Kidney (tissue), 14 donors: Measurements from ENCODE around the gene MAML3. TPM values are rescaled to one million over a fixed set of nuclear protein-coding genes. Genes with fewer than 3 reads are reported as not detected.

ENCODE experiments used
- DNase-seq, 5 donors: peaks; one replicate each; pipeline ENCODE4 v3.0.0-alpha.2; 2013 to 2020
- FAIRE-seq: peaks from 2 replicates; lab custom pipeline; 2012; peaks lifted over from hg19 to GRCh38; lab: Jason Lieb, UNC
- H3K27ac ChIP-seq, 2 donors: one replicate each; pipeline ENCODE4 v1.7.0; 2013; ENCODE audit warnings: low read depth in 2 of 2, low read length in 2 of 2, inconsistent platforms in 1 of 2
- H3K27me3 ChIP-seq: one replicate; pipeline ENCODE4 v1.7.1; 2013; ENCODE audit warnings: low read length, inconsistent platforms; ENCODE audit not compliant: control insufficient read depth, insufficient read depth
- H3K36me3 ChIP-seq, 3 donors: one replicate each; pipeline versions ENCODE4 v1.7.0 to v1.7.1; 2013; ENCODE audit warnings: low read length in 3 of 3, control low read depth in 1 of 3, inconsistent platforms in 1 of 3; ENCODE audit not compliant: insufficient read depth in 3 of 3, control insufficient read depth in 2 of 3
- H3K4me1 ChIP-seq, 3 donors: one replicate each; pipeline versions ENCODE4 v1.7.0 to v1.7.1; 2013; ENCODE audit warnings: low read length in 3 of 3, inconsistent platforms in 1 of 3, low read depth in 1 of 3; ENCODE audit not compliant: control insufficient read depth in 2 of 3, insufficient read depth in 2 of 3
- H3K4me3 ChIP-seq, 3 donors: one replicate each; pipeline versions ENCODE4 v1.7.0 to v1.8.1; 2013; ENCODE audit warnings: low read length in 3 of 3, control low read depth in 1 of 3, inconsistent platforms in 1 of 3
- H3K9ac ChIP-seq, 3 donors: one replicate each; pipeline versions ENCODE4 v1.7.0 to v1.7.1; 2013; ENCODE audit warnings: low read length in 3 of 3, control low read depth in 1 of 3, inconsistent platforms in 1 of 3
- H3K9me3 ChIP-seq, 3 donors: one replicate each; pipeline versions ENCODE4 v1.7.0 to v1.7.1; 2013; ENCODE audit warnings: low read length in 3 of 3, control low read depth in 1 of 3, inconsistent platforms in 1 of 3; ENCODE audit not compliant: control insufficient read depth in 2 of 3, insufficient read depth in 1 of 3
- CTCF ChIP-seq: IDR thresholded peaks from 3 replicates; pipeline ENCODE4 v1.5.1; 2012; ENCODE audit warnings: mild to moderate bottlenecking, moderate library complexity, borderline replicate concordance; ENCODE audit not compliant: insufficient read depth; ENCODE audit errors: extremely low read depth
- intact Hi-C: fragments of 100-400 bp; cut with DNase I; formaldehyde crosslinking; loops from one replicate; pipeline ENCODE4 v1.11.1; 2022
- polyA plus RNA-seq: library from polyadenylated mRNA; stranded (reverse); fragments of 350-450 nt; fragmentation: Illumina TruSeq; extraction: RNeasy Lipid Tissue Mini Kit (QIAGEN cat#74804); gene quantifications from one replicate; pipeline ENCODE4 v1.2.3, GENCODE V29; 2014; ENCODE audit warnings: low read depth, low replicate concordance; ENCODE audit not compliant: insufficient read depth
- total RNA-seq: library from RNA; stranded (reverse); fragmentation: NEBNext Ultra II Directional; extraction: Animal tissue kit (Norgen Biotek cat#: 25700); gene quantifications from one replicate; pipeline ENCODE4 v1.2.1, GENCODE V29; 2021
- donor health status: control.
- donor health status: control.
- donor health status: control.
- donor health status: control.
- donor health status: control.
- donor health status: DM: yes; HTN: yes; CAD: no.
- donor health status: Normal renal cell carcinoma (clear cell type).

MAML3 gene
- total and polyA plus RNA-seq, 2 donors from 2014 or later: 1.4 to 10.4 TPM

GRCh38 chr4:140135529-140136088 is 18.4 kb downstream of the MAML3 start:
- H3K27ac ChIP-seq: no peak overlapping the region
- H3K9ac ChIP-seq: no peak overlapping the region
- peak; percentile 69 to 87 (median 84) for DNase-seq
- H3K27me3 ChIP-seq: no peaks in the 10 kb centered on the region
- no peak for FAIRE-seq
- peak overlapping the region in 1 of 3 donors; percentile 1 for H3K4me3 ChIP-seq
- intact Hi-C loops: no loop called here
- H3K9me3 ChIP-seq: no peaks in the 10 kb centered on the region
- peaks cover 0 to 8% (median 7%) of the 10 kb centered on the region in 3 donors for H3K4me1 ChIP-seq
- no peak for TF ChIP-seq CTCF
- no peaks in the 10 kb centered on the region for H3K36me3 ChIP-seq

DNA sequence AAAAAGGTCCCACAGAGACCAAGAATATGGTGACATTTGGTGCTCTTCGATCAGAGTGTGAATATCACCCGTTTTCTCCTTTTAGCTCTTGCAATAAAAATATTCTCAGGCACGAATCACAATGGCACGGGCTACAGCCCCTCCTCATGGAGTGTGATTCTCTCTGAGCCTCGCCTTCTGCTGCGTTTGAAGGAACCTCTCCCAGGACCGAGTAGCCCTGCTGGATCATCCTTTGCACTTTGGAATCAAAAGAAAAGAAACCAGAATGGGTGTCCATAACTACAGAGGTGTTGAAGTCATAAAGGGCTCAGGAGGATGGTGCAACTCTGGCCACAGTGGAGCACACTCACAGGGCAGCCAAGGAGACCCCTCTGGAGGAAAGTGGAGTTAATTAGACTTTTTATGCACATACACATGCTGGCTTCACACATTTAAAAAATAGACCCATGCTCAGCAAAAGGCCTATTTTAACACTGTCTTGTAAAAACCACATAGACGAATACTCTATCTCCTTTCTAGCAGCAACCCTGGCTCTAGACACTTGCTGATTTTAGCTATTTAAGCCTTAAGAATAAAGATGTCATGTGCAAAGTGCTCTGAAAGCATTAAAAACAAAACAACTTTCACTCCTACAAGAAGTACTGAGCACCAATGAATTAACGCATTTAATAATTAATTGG is 19.1 kb downstream of the MAML3 start:
- TF ChIP-seq CTCF: no peak

DNA sequence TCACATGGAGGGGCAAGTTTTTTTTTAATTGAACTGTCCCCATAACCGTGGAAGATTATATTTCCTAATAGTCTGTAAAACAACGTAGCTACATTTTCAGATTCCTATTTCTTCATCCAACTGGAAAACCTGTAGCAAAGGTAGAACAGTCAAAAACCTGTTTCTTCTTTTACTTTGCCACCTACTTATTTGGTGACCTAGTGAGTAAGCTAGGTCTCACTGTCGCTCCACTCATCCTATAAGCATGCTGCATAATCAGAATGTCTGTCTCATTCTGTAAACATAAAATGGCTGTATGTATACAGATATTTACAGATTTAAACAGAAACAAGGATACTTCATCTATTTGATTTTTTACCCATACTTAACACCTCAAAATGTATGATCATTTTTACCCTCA is 20.4 kb downstream of the MAML3 start:
- no peaks in the 10 kb centered on the region for H3K9me3 ChIP-seq
- no peaks in the 10 kb centered on the region for H3K36me3 ChIP-seq
- no peak overlapping the region for H3K4me3 ChIP-seq
- H3K4me1 ChIP-seq: peaks cover 0 to 8% (median 7%) of the 10 kb centered on the region in 3 donors
- TF ChIP-seq CTCF: no peak
- DNase-seq: no peak
- no peak overlapping the region for H3K9ac ChIP-seq
- intact Hi-C loops: no loop called here
- no peak for FAIRE-seq
- no peak overlapping the region for H3K27ac ChIP-seq
- H3K27me3 ChIP-seq: no peaks in the 10 kb centered on the region

More for the DNA sequence above, 19.1 kb downstream of the MAML3 start:
- no peak for DNase-seq
- H3K4me3 ChIP-seq: no peak overlapping the region
- H3K27ac ChIP-seq: no peak overlapping the region
- FAIRE-seq: no peak
- H3K4me1 ChIP-seq: peaks cover 0 to 8% (median 7%) of the 10 kb centered on the region in 3 donors
- H3K36me3 ChIP-seq: no peaks in the 10 kb centered on the region
- no peaks in the 10 kb centered on the region for H3K27me3 ChIP-seq
- intact Hi-C loops: no loop called here
- H3K9me3 ChIP-seq: no peaks in the 10 kb centered on the region
- no peak overlapping the region for H3K9ac ChIP-seq
